IMR-90 (cell line): ENCODE results near the gene SLC35F3. TPM values are rescaled to one million over a fixed set of nuclear protein-coding genes. Genes with fewer than 3 reads are reported as not detected.
A peak's percentile ranks its signal among the peaks of the same experiment; 100 is the strongest.

Experiments
- ATAC-seq: fragments of 200-7000 bp; cut with Tn5 transposase; 2 replicates; pipeline ENCODE4 v1.9.1; 2020; ENCODE audit warnings: low read depth, mild to moderate bottlenecking, moderate library complexity
- BruUV-seq: library from RNA; stranded (reverse); fragments of 400-500 nt; replicated peaks from 2 replicates; lab custom pipeline; 2021; lab: Mats Ljungman, UMichigan
- CTCF ChIA-PET: fragments of 300-600 bp; formaldehyde crosslinking; extraction: SDS; loops from one replicate; lab custom pipeline; 2021; ENCODE audit warnings: antibody characterized with exemption; lab: Yijun Ruan, JAX
- POLR2A ChIA-PET: fragments of 300-600 bp; sonication (Branson Sonifier 250); formaldehyde crosslinking; loops from one replicate; lab custom pipeline; 2022; ENCODE audit warnings: antibody characterized with exemption; ENCODE audit not compliant: unreplicated experiment; lab: Charles Lee
- DNase-seq: peaks from one replicate; pipeline ENCODE4 v3.0.0; 2013
- H2AFZ ChIP-seq: replicated peaks from 2 replicates; pipeline ENCODE3; 2013; ENCODE audit warnings: low read length, mild to moderate bottlenecking; ENCODE audit not compliant: poor library complexity
- H2AK5ac ChIP-seq: 2 replicates; pipeline ENCODE4 v1.6.1; 2013; ENCODE audit warnings: low read depth, low read length, inconsistent platforms
- H2AK9ac ChIP-seq: replicated peaks from 2 replicates; pipeline ENCODE3; 2013; ENCODE audit warnings: mild to moderate bottlenecking, low read depth, low read length, moderate library complexity; ENCODE audit not compliant: poor library complexity
- H2BK120ac ChIP-seq: 2 replicates; pipeline ENCODE4 v1.6.1; 2013; ENCODE audit warnings: low read depth, low read length, inconsistent platforms
- H2BK15ac ChIP-seq: 3 replicates; pipeline ENCODE4 v1.6.1; 2013; ENCODE audit warnings: low read depth, low read length, inconsistent platforms
- H2BK20ac ChIP-seq: 2 replicates; pipeline ENCODE4 v1.6.1; 2013; ENCODE audit warnings: low read depth, mild to moderate bottlenecking, inconsistent platforms, low read length, moderate library complexity
- H2BK5ac ChIP-seq: 2 replicates; pipeline ENCODE4 v1.6.1; 2013; ENCODE audit warnings: mild to moderate bottlenecking, low read depth, low read length, inconsistent platforms; ENCODE audit not compliant: poor library complexity, severe bottlenecking
- H3K14ac ChIP-seq: replicated peaks from 2 replicates; pipeline ENCODE4 v1.6.1; 2013; ENCODE audit warnings: low read depth, low read length, inconsistent platforms
- H3K18ac ChIP-seq: 2 replicates; pipeline ENCODE4 v1.6.1; 2013; ENCODE audit warnings: low read depth, low read length, control low read depth
- H3K23ac ChIP-seq: 2 replicates; pipeline ENCODE4 v1.6.1; 2013; ENCODE audit warnings: low read depth, low read length, inconsistent platforms
- H3K27ac ChIP-seq: 2 replicates; pipeline ENCODE4 v1.5.1; 2013; ENCODE audit warnings: mild to moderate bottlenecking, control low read depth, low read length; ENCODE audit not compliant: insufficient read depth
- H3K27me3 ChIP-seq: 2 replicates; pipeline ENCODE4 v1.6.1; 2013; ENCODE audit warnings: low read length; ENCODE audit not compliant: control insufficient read depth, insufficient read depth
- H3K36me3 ChIP-seq: 2 replicates; pipeline ENCODE4 v1.6.1; 2013; ENCODE audit warnings: low read length, mixed read lengths; ENCODE audit not compliant: control insufficient read depth, insufficient read depth
- H3K4ac ChIP-seq: 2 replicates; pipeline ENCODE4 v1.6.1; 2013; ENCODE audit warnings: low read depth, low read length, inconsistent platforms
- H3K4me1 ChIP-seq: 2 replicates; pipeline ENCODE4 v1.6.1; 2013; ENCODE audit warnings: low read length, mixed read lengths; ENCODE audit not compliant: control insufficient read depth, insufficient read depth
- H3K4me2 ChIP-seq: 2 replicates; pipeline ENCODE4 v1.6.1; 2013; ENCODE audit warnings: low read depth, mild to moderate bottlenecking, control low read depth, low read length, moderate library complexity
- H3K4me3 ChIP-seq: 2 replicates; pipeline ENCODE4 v1.5.1; 2013; ENCODE audit warnings: low read depth, mild to moderate bottlenecking, control low read depth, low read length, moderate library complexity; ENCODE audit not compliant: insufficient read depth
- H3K56ac ChIP-seq: 2 replicates; pipeline ENCODE4 v1.6.1; 2013; ENCODE audit warnings: low read length, inconsistent platforms; ENCODE audit not compliant: insufficient read depth; ENCODE audit errors: extremely low read depth
- H3K79me1 ChIP-seq, 2 experiments: 2 replicates each; pipeline ENCODE4 v1.6.1; 2013; ENCODE audit warnings: low read length in 2 of 2, inconsistent platforms in 1 of 2, low read depth in 1 of 2
- H3K9ac ChIP-seq: 2 replicates; pipeline ENCODE4 v1.6.1; 2013; ENCODE audit warnings: low read depth, low read length, control low read depth
- H3K9me1 ChIP-seq: 2 replicates; pipeline ENCODE4 v1.6.1; 2013; ENCODE audit warnings: low read length, inconsistent platforms; ENCODE audit not compliant: insufficient read depth
- H3K9me3 ChIP-seq: 2 replicates; pipeline ENCODE4 v1.6.1; 2013; ENCODE audit warnings: low read length; ENCODE audit not compliant: control insufficient read depth, insufficient read depth
- H4K20me1 ChIP-seq: 2 replicates; pipeline ENCODE4 v1.6.1; 2013; ENCODE audit warnings: low read length, inconsistent platforms; ENCODE audit not compliant: insufficient read depth
- H4K5ac ChIP-seq: 2 replicates; pipeline ENCODE4 v1.6.1; 2013; ENCODE audit warnings: mild to moderate bottlenecking, low read depth, low read length, control low read depth
- H4K8ac ChIP-seq, 2 experiments: 2 replicates each; pipeline ENCODE4 v1.6.1; 2013; ENCODE audit warnings: low read depth in 2 of 2, low read length in 2 of 2, control low read depth in 1 of 2, inconsistent platforms in 1 of 2
- H4K91ac ChIP-seq: 2 replicates; pipeline ENCODE4 v1.6.1; 2013; ENCODE audit warnings: low read depth, low read length, inconsistent platforms; ENCODE audit not compliant: insufficient read depth
- BHLHE40 ChIP-seq: fragments of 150-350 bp; IDR thresholded peaks from 2 replicates; pipeline ENCODE4 v1.6.1; 2016; ENCODE audit warnings: mild to moderate bottlenecking, low read depth, low read length
- CEBPB ChIP-seq: IDR thresholded peaks from 2 replicates; pipeline ENCODE4 v1.6.1; 2012; ENCODE audit warnings: low read depth, low read length, improper control_type of control experiment
- FOS ChIP-seq: fragments of 150-350 bp; IDR thresholded peaks from 2 replicates; pipeline ENCODE4 v1.6.1; 2016; ENCODE audit warnings: low read depth, low read length
- MAFK ChIP-seq: IDR thresholded peaks from 2 replicates; pipeline ENCODE4 v1.6.1; 2012; ENCODE audit warnings: low read depth, low read length, improper control_type of control experiment
- MAZ ChIP-seq: IDR thresholded peaks from 2 replicates; pipeline ENCODE4 v1.6.1; 2012; ENCODE audit warnings: low read depth, mild to moderate bottlenecking, low read length, improper control_type of control experiment, moderate library complexity, borderline replicate concordance
- MXI1 ChIP-seq: IDR thresholded peaks from 2 replicates; pipeline ENCODE4 v1.6.1; 2012; ENCODE audit warnings: low read depth, mild to moderate bottlenecking, low read length, moderate library complexity, borderline replicate concordance
- NFE2L2 ChIP-seq: fragments of 150-350 bp; IDR thresholded peaks from 2 replicates; pipeline ENCODE4 v1.6.1; 2016; ENCODE audit warnings: low read depth, mild to moderate bottlenecking, low read length
- POLR2A ChIP-seq: IDR thresholded peaks from 2 replicates; pipeline ENCODE4 v1.6.1; 2012; ENCODE audit warnings: mild to moderate bottlenecking, low read depth, low read length
- RAD21 ChIP-seq: IDR thresholded peaks from 2 replicates; pipeline ENCODE4 v1.6.1; 2012; ENCODE audit warnings: low read length, improper control_type of control experiment
- RCOR1 ChIP-seq: IDR thresholded peaks from 2 replicates; pipeline ENCODE4 v1.6.1; 2012; ENCODE audit warnings: mild to moderate bottlenecking, low read length, improper control_type of control experiment; ENCODE audit not compliant: insufficient replicate concordance
- RFX5 ChIP-seq: IDR thresholded peaks from 2 replicates; pipeline ENCODE4 v1.8.0; 2012; ENCODE audit warnings: low read depth, mild to moderate bottlenecking, low read length, moderate library complexity
- SMC3 ChIP-seq: fragments of 150-350 bp; IDR thresholded peaks from 2 replicates; pipeline ENCODE4 v1.6.1; 2016; ENCODE audit warnings: low read depth, mild to moderate bottlenecking, antibody characterized with exemption, low read length, moderate library complexity
- WGBS, 2 experiments: methylation state at CpG; one replicate each; pipeline versions ENCODE4 v1.1.5 to v1.1.7; 2013; ENCODE audit warnings: missing lambda C conversion rate in 2 of 2; ENCODE audit not compliant: insufficient read length in 1 of 2; ENCODE audit errors: extremely low coverage in 2 of 2; 5-methylcytosine and 5-hydroxymethylcytosine counted together
- dilution Hi-C: fragments of 300-500 bp; cut with HindIII; formaldehyde crosslinking; loops from one replicate; pipeline ENCODE4 v1.14.3; 2018; ENCODE audit warnings: low sequenced_read_pairs; ENCODE audit not compliant: unreplicated experiment
- in situ Hi-C: fragments of 300-500 bp; cut with MboI; formaldehyde crosslinking; loops from 3 replicates; pipeline ENCODE4 v1.14.3; 2019; ENCODE audit warnings: low sequenced_read_pairs, inconsistent platforms, mixed read lengths
- intact Hi-C: fragments of 100-400 bp; cut with micrococcal nuclease; formaldehyde crosslinking; loops from 2 replicates; pipeline ENCODE4 v1.10.0; 2022
- polyA plus RNA-seq, 3 experiments: library from polyadenylated mRNA; depleted of rRNA; stranded (reverse); fragments of >200 nt; gene quantifications; 2 replicates each; pipeline ENCODE4 v1.2.3, GENCODE V29; 2012; ENCODE audit warnings: low replicate concordance in 1 of 3
- total RNA-seq: library from RNA; depleted of rRNA; stranded (reverse); fragments of >200 nt; gene quantifications from 2 replicates; pipeline ENCODE4 v1.2.3, GENCODE V29; 2012
- TF ChIP-seq, protein P1 (sequence below): conservative IDR thresholded peaks from 2 replicates; pipeline ENCODE4 v1.5.1; 2012; ENCODE audit warnings: mild to moderate bottlenecking, low read depth, low read length, improper control_type of control experiment
- TF ChIP-seq, protein P2 (sequence below): fragments of 150-350 bp; IDR thresholded peaks from 2 replicates; pipeline ENCODE4 v1.6.1; 2016; ENCODE audit warnings: low read depth, mild to moderate bottlenecking, low read length, moderate library complexity, borderline replicate concordance
- TF ChIP-seq, protein P3 (sequence below): fragments of 150-350 bp; IDR thresholded peaks from 2 replicates; pipeline ENCODE4 v1.6.1; 2017; ENCODE audit warnings: mild to moderate bottlenecking, antibody characterized with exemption, low read length, low read depth

The SLC35F3 gene
- total and polyA plus RNA-seq, 2 of the 4 experiments (the other 2 are of a cell fraction) = under 0.01 to 0.17 TPM

DNA sequence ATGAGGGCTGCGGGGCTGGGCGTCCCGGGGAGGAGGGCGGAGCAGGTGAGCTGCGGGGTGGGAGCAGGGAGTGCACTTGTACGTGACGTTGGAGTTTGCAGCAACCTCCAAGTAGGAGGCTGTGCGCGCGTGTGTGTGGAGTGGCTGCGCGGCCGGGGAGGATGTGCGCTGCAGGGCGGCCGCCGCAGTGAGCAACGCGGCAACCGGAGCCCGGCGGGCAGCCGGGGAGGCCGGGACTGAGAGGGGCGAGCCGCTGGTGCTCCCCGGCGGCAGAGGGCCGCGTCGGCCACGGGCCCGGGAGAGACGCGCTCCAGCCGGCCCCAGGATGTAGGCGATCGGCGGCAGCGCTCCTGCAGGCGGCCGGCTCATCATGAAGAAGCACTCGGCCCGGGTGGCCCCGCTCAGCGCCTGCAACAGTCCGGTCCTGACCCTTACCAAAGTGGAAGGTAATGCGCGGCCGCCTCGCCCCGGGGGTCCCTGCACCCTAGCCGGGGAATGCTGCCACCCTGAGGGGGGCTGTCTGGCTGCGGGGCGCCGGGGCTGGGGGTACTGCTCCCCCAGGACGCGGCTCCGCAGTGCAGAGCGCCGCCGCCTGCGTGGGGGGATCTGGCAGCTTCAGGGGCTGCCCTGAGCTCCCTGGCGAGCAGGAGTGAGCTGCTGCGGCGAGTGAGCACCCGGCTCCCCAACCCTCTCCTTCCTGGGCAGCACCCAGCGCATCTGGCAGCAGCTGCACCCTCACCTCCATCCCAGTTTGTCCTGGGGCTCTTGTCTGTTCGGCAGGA lies 309.8 kb downstream of the SLC35F3 start:
- ChIA-PET CTCF (no interaction called here), POLR2A (no interaction called here)
- Histone ChIP-seq H4K8ac (no peak overlapping the region), H3K4me3 (peak overlapping the region; percentile 54), H2AK9ac (no peak overlapping the region), H3K9me1 (no peaks in the 10 kb centered on the region), H4K5ac (no peak overlapping the region), H3K9me3 (no peaks in the 10 kb centered on the region), H2BK15ac (no peak overlapping the region), H3K14ac (no peak overlapping the region), H3K9ac (no peak overlapping the region), H3K18ac (no peak overlapping the region), H2BK20ac (no peak overlapping the region), H2AK5ac (no peak overlapping the region), H3K27me3 (peaks cover 8% of the 10 kb centered on the region), H2AFZ (peak overlapping the region; percentile 81), H3K23ac (no peak overlapping the region), H2BK5ac (no peak overlapping the region), H3K4ac (no peak overlapping the region), H4K20me1 (no peaks in the 10 kb centered on the region), H3K27ac (no peak overlapping the region), H3K56ac (no peak overlapping the region), H4K91ac (no peak overlapping the region), H3K4me2 (peak overlapping the region; percentile 74), H3K36me3 (no peaks in the 10 kb centered on the region), H3K4me1 (no peaks in the 10 kb centered on the region), H2BK120ac (no peak overlapping the region), H3K79me1 (no peaks in the 10 kb centered on the region)
- peak; percentile 7 for DNase-seq
- peak; percentile 82 for ATAC-seq
- dilution Hi-C loops = no loop called here
- intact Hi-C loops = loop anchor here (2.0 to 5.0 kb wide), 2 partner anchors 96 to 158 kb away; partner anchors contain the start of gene COA6
- in situ Hi-C loops = no loop called here
- no TSS peak for BruUV-seq
- WGBS, 2 experiments = 3% methylated on average over 44 of the region's 69 CpGs; no CpG with 5 or more reads in 1 of the 2 experiments
- TF ChIP-seq NFE2L2 (no peak), POLR2A (no peak), MAFK (no peak), SMC3 (no peak), CEBPB (no peak), RCOR1 (no peak), MXI1 (no peak), BHLHE40 (no peak), MAZ (no peak), RAD21 (no peak), RFX5 (no peak), FOS (no peak)
- TF ChIP-seq, protein P1, sequence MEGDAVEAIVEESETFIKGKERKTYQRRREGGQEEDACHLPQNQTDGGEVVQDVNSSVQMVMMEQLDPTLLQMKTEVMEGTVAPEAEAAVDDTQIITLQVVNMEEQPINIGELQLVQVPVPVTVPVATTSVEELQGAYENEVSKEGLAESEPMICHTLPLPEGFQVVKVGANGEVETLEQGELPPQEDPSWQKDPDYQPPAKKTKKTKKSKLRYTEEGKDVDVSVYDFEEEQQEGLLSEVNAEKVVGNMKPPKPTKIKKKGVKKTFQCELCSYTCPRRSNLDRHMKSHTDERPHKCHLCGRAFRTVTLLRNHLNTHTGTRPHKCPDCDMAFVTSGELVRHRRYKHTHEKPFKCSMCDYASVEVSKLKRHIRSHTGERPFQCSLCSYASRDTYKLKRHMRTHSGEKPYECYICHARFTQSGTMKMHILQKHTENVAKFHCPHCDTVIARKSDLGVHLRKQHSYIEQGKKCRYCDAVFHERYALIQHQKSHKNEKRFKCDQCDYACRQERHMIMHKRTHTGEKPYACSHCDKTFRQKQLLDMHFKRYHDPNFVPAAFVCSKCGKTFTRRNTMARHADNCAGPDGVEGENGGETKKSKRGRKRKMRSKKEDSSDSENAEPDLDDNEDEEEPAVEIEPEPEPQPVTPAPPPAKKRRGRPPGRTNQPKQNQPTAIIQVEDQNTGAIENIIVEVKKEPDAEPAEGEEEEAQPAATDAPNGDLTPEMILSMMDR = no peak
- TF ChIP-seq, protein P2, sequence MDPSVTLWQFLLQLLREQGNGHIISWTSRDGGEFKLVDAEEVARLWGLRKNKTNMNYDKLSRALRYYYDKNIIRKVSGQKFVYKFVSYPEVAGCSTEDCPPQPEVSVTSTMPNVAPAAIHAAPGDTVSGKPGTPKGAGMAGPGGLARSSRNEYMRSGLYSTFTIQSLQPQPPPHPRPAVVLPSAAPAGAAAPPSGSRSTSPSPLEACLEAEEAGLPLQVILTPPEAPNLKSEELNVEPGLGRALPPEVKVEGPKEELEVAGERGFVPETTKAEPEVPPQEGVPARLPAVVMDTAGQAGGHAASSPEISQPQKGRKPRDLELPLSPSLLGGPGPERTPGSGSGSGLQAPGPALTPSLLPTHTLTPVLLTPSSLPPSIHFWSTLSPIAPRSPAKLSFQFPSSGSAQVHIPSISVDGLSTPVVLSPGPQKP = no peak
- TF ChIP-seq, protein P3, sequence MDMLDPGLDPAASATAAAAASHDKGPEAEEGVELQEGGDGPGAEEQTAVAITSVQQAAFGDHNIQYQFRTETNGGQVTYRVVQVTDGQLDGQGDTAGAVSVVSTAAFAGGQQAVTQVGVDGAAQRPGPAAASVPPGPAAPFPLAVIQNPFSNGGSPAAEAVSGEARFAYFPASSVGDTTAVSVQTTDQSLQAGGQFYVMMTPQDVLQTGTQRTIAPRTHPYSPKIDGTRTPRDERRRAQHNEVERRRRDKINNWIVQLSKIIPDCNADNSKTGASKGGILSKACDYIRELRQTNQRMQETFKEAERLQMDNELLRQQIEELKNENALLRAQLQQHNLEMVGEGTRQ = no peak
